OCI-LY7 (cell line): Measurements from ENCODE around the gene LRRC74B.

Experiments used
- CTCF ChIP-seq: fragments of 200-600 bp; sonication (generic); conservative IDR thresholded peaks from 2 replicates; pipeline ENCODE4 v1.5.1; 2014; ENCODE audit warnings: mild to moderate bottlenecking, antibody characterized with exemption, low read length, moderate library complexity, mixed read lengths
- EZH2phosphoT487 ChIP-seq: fragments of 200-600 bp; sonication (generic); IDR thresholded peaks from 2 replicates; pipeline ENCODE4 v1.6.1; 2018; ENCODE audit warnings: low read depth, borderline replicate concordance, mild to moderate bottlenecking, mixed run types, antibody characterized with exemption, low read length, moderate library complexity, mixed read lengths

GRCh38 chr22:21055564-21055834 lies 9.8 kb downstream of the LRRC74B start:
- no peak for TF ChIP-seq CTCF
- TF ChIP-seq EZH2phosphoT487: no peak
